CD14-positive monocyte (primary cell): ENCODE data around the gene NR1I3. TPM values are rescaled to one million over a fixed set of nuclear protein-coding genes. Genes with fewer than 3 reads are reported as not detected.

ENCODE experiments used
- DNase-seq, 3 donors: peaks; one replicate each; pipeline ENCODE4 v3.0.0-alpha.2; 2011 to 2022
- H2AFZ ChIP-seq: 2 replicates; pipeline ENCODE4 v1.6.0; 2012; ENCODE audit warnings: mild to moderate bottlenecking, low read depth, low read length, inconsistent platforms; ENCODE audit not compliant: insufficient read depth, poor library complexity, severe bottlenecking
- H3K27ac ChIP-seq, 2 donors: 1 replicate in 1 of 2; 2 replicates in 1 of 2; pipeline ENCODE4 v1.5.1; 2012 to 2013; ENCODE audit warnings: low read length in 2 of 2, control low read depth in 1 of 2, inconsistent platforms in 1 of 2, low read depth in 1 of 2, mild to moderate bottlenecking in 1 of 2
- H3K27me3 ChIP-seq, 2 donors: one replicate each; pipeline versions ENCODE4 v1.6.0 to v1.6.1; 2011 to 2013; ENCODE audit warnings: low read length in 2 of 2; ENCODE audit not compliant: control insufficient read depth in 2 of 2, insufficient read depth in 2 of 2
- H3K36me3 ChIP-seq, 2 donors: replicated peaks in 1 of 2; 1 replicate in 1 of 2; 2 replicates in 1 of 2; pipeline versions ENCODE4 v1.5.1 to v1.6.1; 2012 to 2013; ENCODE audit warnings: low read length in 2 of 2, control low read depth in 1 of 2, inconsistent platforms in 1 of 2, mild to moderate bottlenecking in 1 of 2; ENCODE audit not compliant: insufficient read depth in 2 of 2, control insufficient read depth in 1 of 2
- H3K4me1 ChIP-seq, 2 donors: 1 replicate in 1 of 2; 2 replicates in 1 of 2; pipeline versions ENCODE4 v1.5.1 to v1.6.1; 2012 to 2013; ENCODE audit warnings: low read length in 2 of 2, control low read depth in 1 of 2, inconsistent platforms in 1 of 2, mild to moderate bottlenecking in 1 of 2, moderate library complexity in 1 of 2; ENCODE audit not compliant: insufficient read depth in 2 of 2, control insufficient read depth in 1 of 2
- H3K4me2 ChIP-seq: replicated peaks from 2 replicates; pipeline ENCODE3; 2012; ENCODE audit warnings: low read length, moderate library complexity, mild to moderate bottlenecking; ENCODE audit not compliant: poor library complexity, severe bottlenecking; ENCODE audit errors: extremely low read depth
- H3K4me3 ChIP-seq, 3 experiments: fragments of 200-600 bp in 1 of 3; sonication (generic) in 1 of 3; replicated peaks in 1 of 3; 1 replicate in 2 of 3; 2 replicates in 1 of 3; pipeline ENCODE4 v1.5.1; 2011 to 2013; ENCODE audit warnings: low read length in 3 of 3, mild to moderate bottlenecking in 3 of 3, control low read depth in 2 of 3, low read depth in 2 of 3, inconsistent platforms in 1 of 3, moderate library complexity in 1 of 3
- H3K79me2 ChIP-seq: 2 replicates; pipeline ENCODE4 v1.6.0; 2012; ENCODE audit warnings: mild to moderate bottlenecking, control low read depth, inconsistent platforms, low read length, moderate library complexity; ENCODE audit not compliant: insufficient read depth
- H3K9ac ChIP-seq: 2 replicates; pipeline ENCODE4 v1.6.0; 2017; ENCODE audit warnings: low read length, mild to moderate bottlenecking; ENCODE audit not compliant: insufficient read depth, poor library complexity, severe bottlenecking
- H3K9me3 ChIP-seq, 2 donors: replicated peaks in 1 of 2; 1 replicate in 1 of 2; 2 replicates in 1 of 2; pipeline versions ENCODE4 v1.5.1 to v1.6.1; 2012 to 2013; ENCODE audit warnings: low read length in 2 of 2, control low read depth in 1 of 2; ENCODE audit not compliant: control insufficient read depth in 1 of 2, insufficient read depth in 1 of 2
- H4K20me1 ChIP-seq: 2 replicates; pipeline ENCODE4 v1.6.0; 2012; ENCODE audit warnings: mild to moderate bottlenecking, low read length, control low read depth, moderate library complexity; ENCODE audit not compliant: insufficient read depth
- H3K27ac Mint-ChIP-seq, 7 donors: one replicate each; pipeline ENCODE4 v1.8.0; 2020; ENCODE audit warnings: mild to moderate bottlenecking in 7 of 7, mixed read lengths in 7 of 7, moderate library complexity in 6 of 7, inconsistent platforms in 2 of 7
- H3K27me3 Mint-ChIP-seq, 3 donors: one replicate each; pipeline ENCODE4 v1.8.0; 2021 to 2022; ENCODE audit warnings: low read depth in 3 of 3, mild to moderate bottlenecking in 3 of 3, mixed read lengths in 3 of 3, moderate library complexity in 3 of 3, inconsistent platforms in 1 of 3
- H3K36me3 Mint-ChIP-seq, 2 donors: one replicate each; pipeline ENCODE4 v1.8.0; 2020; ENCODE audit warnings: mixed read lengths in 2 of 2, inconsistent platforms in 1 of 2, mild to moderate bottlenecking in 1 of 2
- H3K4me1 Mint-ChIP-seq: one replicate; pipeline ENCODE4 v1.8.0; 2020; ENCODE audit warnings: mild to moderate bottlenecking, mixed read lengths
- H3K4me3 Mint-ChIP-seq, 2 donors: one replicate each; pipeline ENCODE4 v1.8.0; 2020; ENCODE audit warnings: mild to moderate bottlenecking in 2 of 2, mixed read lengths in 2 of 2, moderate library complexity in 1 of 2
- H3K9me3 Mint-ChIP-seq, 7 donors: one replicate each; pipeline ENCODE4 v1.8.0; 2020 to 2022; ENCODE audit warnings: mixed read lengths in 7 of 7, mild to moderate bottlenecking in 6 of 7, moderate library complexity in 6 of 7, inconsistent platforms in 2 of 7
- CTCF ChIP-seq: fragments of 200-600 bp; IDR thresholded peaks from one replicate; pipeline ENCODE4 v1.8.0; 2022; ENCODE audit warnings: antibody characterized with exemption, mild to moderate bottlenecking
- WGBS: methylation state at CpG from one replicate; pipeline ENCODE4 v1.1.5; 2013; ENCODE audit warnings: missing lambda C conversion rate; ENCODE audit not compliant: insufficient coverage; 5-methylcytosine and 5-hydroxymethylcytosine counted together
- intact Hi-C, 2 donors: fragments of 100-400 bp; cut with micrococcal nuclease; formaldehyde crosslinking; loops; one replicate each; pipeline versions ENCODE4 v1.15.0 to v1.15.1; 2023
- polyA plus RNA-seq, 3 donors: library from polyadenylated mRNA; depleted of rRNA in 1 of 3; unstranded in 2 of 3; stranded (reverse) in 1 of 3; fragments of 300-500 nt in 2 of 3; fragments of >200 nt in 1 of 3; fragmentation: Illumina TruSeq in 2 of 3; gene quantifications; 1 replicate in 2 of 3; 2 replicates in 1 of 3; pipeline ENCODE4 v1.2.3, GENCODE V29; 2012 to 2021

NR1I3 gene
- polyA plus RNA-seq, 3 donors = not detected

GRCh38 chr1:161200421-161200991 lies 37.5 kb downstream of the NR1I3 start:
- no peak for TF ChIP-seq CTCF
- Histone ChIP-seq H3K79me2 (peaks cover 34% of the 10 kb centered on the region), H3K9ac (no peak overlapping the region), H3K4me2 (peak overlapping the region; percentile 97), H4K20me1 (no peaks in the 10 kb centered on the region), H3K4me3 (peak overlapping the region in 1 of 3 experiments; percentile 100), H3K36me3 (peaks cover under 1 to 24% of the 10 kb centered on the region in 2 donors), H3K27me3 (no peaks in the 10 kb centered on the region), H3K9me3 (no peaks in the 10 kb centered on the region), H3K27ac (peak overlapping the region; percentile 80 to 95), H3K4me1 (peaks cover 41 to 55% of the 10 kb centered on the region in 2 donors), H2AFZ (peak overlapping the region; percentile 91)
- 45% methylated on average over 3 of the region's 5 CpGs for WGBS
- peaks cover 0 to 2% (median 1%) of the 10 kb centered on the region in 3 donors for H3K27me3 Mint-ChIP-seq
- H3K27ac Mint-ChIP-seq = peak overlapping the region; percentile 93 to 98 (median 97)
- no peak for DNase-seq
- intact Hi-C loops = loop anchor here in 1 of 2 donors (5.0 kb wide), 1 partner anchor 187 kb away; no protein-coding TSS in a partner anchor
- peaks cover 52% of the 10 kb centered on the region for H3K4me1 Mint-ChIP-seq
- H3K36me3 Mint-ChIP-seq = peaks cover 13 to 21% of the 10 kb centered on the region in 2 donors
- H3K4me3 Mint-ChIP-seq = no peak overlapping the region
- no peaks in the 10 kb centered on the region for H3K9me3 Mint-ChIP-seq

- peaks cover 0 to 15% of the 10 kb centered on the region in 2 donors for H3K36me3 ChIP-seq
- Mint-ChIP-seq H3K36me3 (peaks cover 9 to 14% of the 10 kb centered on the region in 2 donors), H3K9me3 (no peaks in the 10 kb centered on the region), H3K4me3 (no peak overlapping the region), H3K27me3 (peaks cover 0 to 2% (median 1%) of the 10 kb centered on the region in 3 donors), H3K27ac (peak overlapping the region in 2 of 7 donors; percentile 5 to 38), H3K4me1 (peaks cover 57% of the 10 kb centered on the region)
- no peak overlapping the region for H3K27ac ChIP-seq
- no peak for TF ChIP-seq CTCF
- no peaks in the 10 kb centered on the region for H4K20me1 ChIP-seq
- no peaks in the 10 kb centered on the region for H3K9me3 ChIP-seq
- H3K4me3 ChIP-seq = no peak overlapping the region
- 43% methylated on average over 3 of the region's 5 CpGs for WGBS
- no peak overlapping the region for H3K9ac ChIP-seq
- no peak overlapping the region for H3K4me2 ChIP-seq
- intact Hi-C loops = loop anchor here in 1 of 2 donors (5.0 kb wide), 1 partner anchor 188 kb away; no protein-coding TSS in a partner anchor
- H2AFZ ChIP-seq = no peak overlapping the region
- no peak for DNase-seq
- H3K79me2 ChIP-seq = peaks cover 25% of the 10 kb centered on the region
- H3K27me3 ChIP-seq = no peaks in the 10 kb centered on the region
- peaks cover 50 to 62% of the 10 kb centered on the region in 2 donors for H3K4me1 ChIP-seq
Measured at GRCh38 chr1:161199506-161200139, 38.4 kb downstream of the NR1I3 start.
